Measurements from ENCODE around the gene ANKRD33B. TPM values are rescaled to one million over a fixed set of nuclear protein-coding genes. Genes with fewer than 3 reads are reported as not detected.

Gene ANKRD33B
- total RNA-seq, 1 donor from 2014 or later = 14.2 TPM

GRCh38 chr5:10586555-10586954 lies 22.7 kb downstream of the ANKRD33B start:
- intact Hi-C loops (cut with DNase I) = no loop called here

GRCh38 chr5:10588109-10588775 lies 24.4 kb downstream of the ANKRD33B start:
- Histone ChIP-seq H3K9me3 (no peaks in the 10 kb centered on the region), H3K27ac (no peak overlapping the region), H3K4me1 (peaks cover 17% of the 10 kb centered on the region), H3K36me3 (no peaks in the 10 kb centered on the region), H3K4me3 (no peak overlapping the region), H3K27me3 (no peaks in the 10 kb centered on the region)
- DNase-seq (ENCODE audit: extremely low spot score in 2 of 2) = no peak
- no peak for TF ChIP-seq POLR2A (IDR thresholded peaks at IDR 0.05)
- TF ChIP-seq CTCF (IDR thresholded peaks at IDR 0.05) = no peak
- no peak for TF ChIP-seq POLR2AphosphoS5 (IDR thresholded peaks at IDR 0.05; ENCODE audit: insufficient read depth in 1 of 2, low read depth in 1 of 2)
- intact Hi-C loops (cut with DNase I) = no loop called here

More at GRCh38 chr5:10586555-10586954, 22.7 kb downstream of the ANKRD33B start:
- TF ChIP-seq POLR2A (IDR thresholded peaks at IDR 0.05) (no peak), CTCF (IDR thresholded peaks at IDR 0.05) (no peak), POLR2AphosphoS5 (IDR thresholded peaks at IDR 0.05; ENCODE audit: insufficient read depth in 1 of 2, low read depth in 1 of 2) (no peak)
- peaks cover 20% of the 10 kb centered on the region for H3K4me1 ChIP-seq
- H3K27me3 ChIP-seq = no peaks in the 10 kb centered on the region
- H3K36me3 ChIP-seq = no peaks in the 10 kb centered on the region
- H3K4me3 ChIP-seq = no peak overlapping the region
- H3K9me3 ChIP-seq = no peaks in the 10 kb centered on the region
- H3K27ac ChIP-seq = no peak overlapping the region
- DNase-seq (ENCODE audit: extremely low spot score in 2 of 2) = no peak

GRCh38 chr5:10588779-10589447 lies 25.0 kb downstream of the ANKRD33B start:
- peaks cover 11% of the 10 kb centered on the region for H3K4me1 ChIP-seq
- no peaks in the 10 kb centered on the region for H3K9me3 ChIP-seq
- intact Hi-C loops (cut with DNase I) = no loop called here
- no peaks in the 10 kb centered on the region for H3K27me3 ChIP-seq
- no peak overlapping the region for H3K4me3 ChIP-seq
- no peak for DNase-seq (ENCODE audit: extremely low spot score in 2 of 2)
- H3K27ac ChIP-seq = no peak overlapping the region
- TF ChIP-seq CTCF (IDR thresholded peaks at IDR 0.05) (no peak), POLR2AphosphoS5 (IDR thresholded peaks at IDR 0.05; ENCODE audit: insufficient read depth in 1 of 2, low read depth in 1 of 2) (no peak), POLR2A (IDR thresholded peaks at IDR 0.05) (no peak)
- H3K36me3 ChIP-seq = no peaks in the 10 kb centered on the region

GRCh38 chr5:10590226-10590999 lies 26.5 kb downstream of the ANKRD33B start:
- peaks cover 11% of the 10 kb centered on the region for H3K4me1 ChIP-seq
- no peaks in the 10 kb centered on the region for H3K9me3 ChIP-seq
- no peak overlapping the region for H3K4me3 ChIP-seq
- DNase-seq (ENCODE audit: extremely low spot score in 2 of 2) = no peak
- no peaks in the 10 kb centered on the region for H3K27me3 ChIP-seq
- H3K36me3 ChIP-seq = no peaks in the 10 kb centered on the region
- no peak overlapping the region for H3K27ac ChIP-seq
- intact Hi-C loops (cut with DNase I) = no loop called here
- TF ChIP-seq POLR2A (IDR thresholded peaks at IDR 0.05) (no peak), POLR2AphosphoS5 (IDR thresholded peaks at IDR 0.05; ENCODE audit: insufficient read depth in 1 of 2, low read depth in 1 of 2) (no peak), CTCF (IDR thresholded peaks at IDR 0.05) (no peak)

Data from vagina (tissue), 2 donors.